Mucosa of rectum (tissue), 2 donors: ENCODE data around the gene PRKAR1A.

Experiments used
- H3K27ac ChIP-seq, 2 donors: one replicate each; pipeline ENCODE4 v1.7.0; 2013; ENCODE audit warnings: inconsistent platforms in 2 of 2, low read depth in 2 of 2, low read length in 2 of 2
- H3K27me3 ChIP-seq, 2 donors: one replicate each; pipeline ENCODE4 v1.7.0; 2013; ENCODE audit warnings: low read length in 2 of 2; ENCODE audit not compliant: control insufficient read depth in 2 of 2, insufficient read depth in 2 of 2
- H3K36me3 ChIP-seq, 2 donors: one replicate each; pipeline ENCODE4 v1.7.0; 2013; ENCODE audit warnings: low read length in 2 of 2; ENCODE audit not compliant: control insufficient read depth in 2 of 2, insufficient read depth in 2 of 2
- H3K4me1 ChIP-seq, 2 donors: one replicate each; pipeline ENCODE4 v1.7.0; 2013; ENCODE audit warnings: low read length in 2 of 2, mild to moderate bottlenecking in 1 of 2; ENCODE audit not compliant: control insufficient read depth in 2 of 2, insufficient read depth in 2 of 2
- H3K4me3 ChIP-seq, 2 donors: one replicate each; pipeline ENCODE4 v1.7.0; 2013; ENCODE audit warnings: low read length in 2 of 2
- H3K9ac ChIP-seq, 2 donors: one replicate each; pipeline ENCODE4 v1.7.0; 2013; ENCODE audit warnings: low read length in 2 of 2, low read depth in 1 of 2, mild to moderate bottlenecking in 1 of 2
- H3K9me3 ChIP-seq, 2 donors: one replicate each; pipeline ENCODE4 v1.7.0; 2013; ENCODE audit warnings: low read length in 2 of 2; ENCODE audit not compliant: control insufficient read depth in 2 of 2
- donor health status: healthy.
- donor health status: Normal muscosa, but diverticular disease.

Gene PRKAR1A

DNA sequence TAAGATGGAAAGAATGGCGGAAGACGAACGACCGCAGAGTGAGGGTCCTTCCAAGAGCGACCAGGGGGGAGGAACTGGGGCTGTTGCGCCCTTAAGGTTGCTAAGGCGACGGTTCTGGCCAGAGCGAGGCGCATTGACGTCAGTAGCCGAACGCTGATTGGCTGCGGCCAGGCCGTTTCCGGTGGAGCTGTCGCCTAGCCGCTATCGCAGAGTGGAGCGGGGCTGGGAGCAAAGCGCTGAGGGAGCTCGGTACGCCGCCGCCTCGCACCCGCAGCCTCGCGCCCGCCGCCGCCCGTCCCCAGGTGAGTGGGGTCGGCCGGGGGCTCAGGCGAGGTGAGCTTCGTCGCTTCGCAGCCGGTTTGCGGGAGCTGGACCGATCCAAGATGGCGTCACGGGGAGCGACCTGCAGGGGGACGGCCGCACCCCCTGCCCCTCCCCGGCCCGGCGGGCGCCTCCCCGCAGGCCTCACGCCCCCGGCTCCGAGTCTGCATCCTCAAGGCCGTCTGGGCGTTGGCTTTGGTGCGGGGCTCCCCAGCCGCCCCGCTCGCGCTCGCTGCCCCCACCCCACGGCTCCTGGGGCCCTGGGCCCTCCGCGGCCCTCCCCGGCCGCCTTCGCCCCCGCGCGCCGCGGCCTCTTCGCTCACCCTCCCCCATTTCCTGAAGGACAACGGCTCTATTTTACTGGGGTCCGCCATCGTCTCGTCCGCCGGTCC lies at the start of gene PRKAR1A:
TSS of gene PRKAR1A (plus strand) at position 184 of the 713 bp plus-strand sequence. CDS start 2,970 bp downstream, outside the sequence.
- Histone ChIP-seq H3K9ac (peak within 1 kb of the TSS; percentile 89 to 98), H3K9me3 (no peaks in the 10 kb centered on the region), H3K4me1 (peaks cover 11 to 23% of the 10 kb centered on the region in 2 donors), H3K4me3 (peak within 1 kb of the TSS; percentile 78 to 97), H3K27me3 (no peaks in the 10 kb centered on the region), H3K27ac (peak within 1 kb of the TSS; percentile 98 to 99), H3K36me3 (peaks cover 12 to 14% of the 10 kb centered on the region in 2 donors)

DNA sequence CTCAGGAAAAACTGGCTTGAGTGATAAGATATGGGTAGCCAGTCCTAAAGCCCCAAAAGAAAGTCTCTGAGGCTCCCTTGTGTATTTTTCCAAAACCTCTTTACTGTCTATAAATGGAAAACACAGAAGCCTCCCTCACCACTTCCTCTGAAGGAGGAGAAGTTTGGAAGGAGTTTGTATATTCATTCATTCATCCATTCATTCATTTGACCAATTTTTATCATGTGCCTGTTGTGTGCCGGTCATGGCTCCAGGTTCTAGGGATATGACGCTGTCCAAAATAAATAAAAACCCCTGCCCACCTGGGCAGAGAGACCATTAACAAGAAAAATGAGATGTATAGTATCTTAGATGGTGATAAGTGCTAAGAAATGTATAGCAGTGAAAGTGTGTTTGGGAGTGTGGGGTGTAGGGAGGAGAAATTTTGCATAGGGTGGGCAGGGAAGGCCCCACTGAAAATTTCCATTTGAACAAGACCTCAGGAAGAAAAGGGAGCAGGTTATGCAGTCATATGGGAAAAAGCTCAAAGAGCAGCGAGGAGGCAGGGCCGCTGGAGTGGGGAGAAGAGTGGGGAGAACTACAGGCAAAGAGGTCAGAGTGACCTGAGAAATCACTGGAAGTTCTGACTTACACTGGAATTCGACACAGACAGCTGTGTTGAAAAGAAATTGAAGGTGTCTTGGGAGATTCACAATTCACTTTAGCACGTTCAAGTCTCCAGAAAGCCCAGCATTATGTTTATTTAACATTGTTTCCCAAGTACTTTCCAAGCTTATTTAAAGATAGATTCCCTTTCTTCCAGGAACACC lies 48.8 kb upstream of the PRKAR1A start:
- Histone ChIP-seq H3K4me1 (peaks cover 9 to 13% of the 10 kb centered on the region in 2 donors), H3K4me3 (no peak overlapping the region), H3K36me3 (no peaks in the 10 kb centered on the region), H3K9me3 (no peaks in the 10 kb centered on the region), H3K27me3 (no peaks in the 10 kb centered on the region), H3K27ac (no peak overlapping the region), H3K9ac (no peak overlapping the region)

DNA sequence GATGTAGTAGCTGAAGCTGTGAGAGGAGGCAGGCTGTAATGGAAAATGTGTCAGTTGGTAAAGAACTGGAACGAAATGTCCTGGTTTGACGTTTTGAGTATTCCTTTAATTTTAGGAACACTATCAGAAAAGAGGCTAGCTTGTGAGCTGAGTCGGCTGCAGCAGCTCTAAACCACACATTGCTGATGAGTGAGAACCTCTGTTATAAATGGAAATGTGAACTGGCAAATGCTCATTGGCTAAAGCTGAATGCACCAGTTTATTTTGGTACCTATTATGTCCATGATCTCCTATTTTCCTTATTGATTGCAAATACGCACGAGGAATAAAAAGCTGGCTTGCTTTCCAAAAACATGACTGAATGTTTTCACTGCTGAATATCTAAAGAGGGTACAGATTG lies 43.9 kb upstream of the PRKAR1A start:
- no peaks in the 10 kb centered on the region for H3K36me3 ChIP-seq
- H3K4me1 ChIP-seq = no peaks in the 10 kb centered on the region
- H3K27ac ChIP-seq = no peak overlapping the region
- H3K9ac ChIP-seq = no peak overlapping the region
- no peaks in the 10 kb centered on the region for H3K9me3 ChIP-seq
- H3K27me3 ChIP-seq = no peaks in the 10 kb centered on the region
- H3K4me3 ChIP-seq = no peak overlapping the region

DNA sequence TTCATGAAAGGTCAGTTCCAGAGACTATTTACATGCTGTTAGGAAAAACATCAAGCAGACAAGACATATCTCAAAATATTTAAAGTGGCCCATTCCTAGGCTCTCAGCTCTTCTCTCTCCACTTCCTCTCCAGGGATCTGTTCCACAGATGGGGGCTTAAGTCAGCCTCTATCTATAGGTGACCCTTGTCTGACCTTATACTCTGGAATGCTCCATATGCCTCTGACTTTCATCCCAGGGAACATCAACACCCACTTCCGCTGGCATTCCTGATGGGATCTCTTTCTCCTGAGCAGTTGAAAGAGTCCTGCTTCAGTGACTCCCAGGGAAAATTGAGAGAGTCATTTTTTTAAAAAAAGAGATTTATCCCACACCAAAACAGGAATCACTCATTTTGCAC lies 43.4 kb upstream of the PRKAR1A start:
- Histone ChIP-seq H3K4me3 (no peak overlapping the region), H3K4me1 (no peaks in the 10 kb centered on the region), H3K27me3 (no peaks in the 10 kb centered on the region), H3K36me3 (no peaks in the 10 kb centered on the region), H3K9ac (no peak overlapping the region), H3K27ac (no peak overlapping the region), H3K9me3 (no peaks in the 10 kb centered on the region)

DNA sequence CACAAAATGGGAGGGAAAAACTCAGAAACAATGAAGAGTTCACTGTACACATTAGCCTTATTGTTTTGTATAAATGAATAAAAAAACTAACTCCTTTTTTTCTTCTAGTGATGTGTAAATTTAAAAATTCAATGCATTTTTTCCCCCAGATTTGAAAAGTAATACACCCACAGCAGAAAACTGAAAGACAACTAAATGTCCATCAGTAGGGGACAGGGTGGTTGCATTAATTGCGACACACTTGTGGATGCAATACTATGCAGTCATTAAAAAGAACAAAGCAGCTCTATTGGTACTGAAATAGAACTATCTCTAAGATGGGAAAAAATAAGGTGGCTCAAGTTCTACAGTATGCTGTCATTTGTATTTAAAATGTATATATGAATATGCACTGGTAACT lies 41.3 kb upstream of the PRKAR1A start:
- Histone ChIP-seq H3K9me3 (no peaks in the 10 kb centered on the region), H3K4me1 (no peaks in the 10 kb centered on the region), H3K4me3 (no peak overlapping the region), H3K9ac (no peak overlapping the region), H3K27me3 (no peaks in the 10 kb centered on the region), H3K36me3 (no peaks in the 10 kb centered on the region), H3K27ac (no peak overlapping the region)

DNA sequence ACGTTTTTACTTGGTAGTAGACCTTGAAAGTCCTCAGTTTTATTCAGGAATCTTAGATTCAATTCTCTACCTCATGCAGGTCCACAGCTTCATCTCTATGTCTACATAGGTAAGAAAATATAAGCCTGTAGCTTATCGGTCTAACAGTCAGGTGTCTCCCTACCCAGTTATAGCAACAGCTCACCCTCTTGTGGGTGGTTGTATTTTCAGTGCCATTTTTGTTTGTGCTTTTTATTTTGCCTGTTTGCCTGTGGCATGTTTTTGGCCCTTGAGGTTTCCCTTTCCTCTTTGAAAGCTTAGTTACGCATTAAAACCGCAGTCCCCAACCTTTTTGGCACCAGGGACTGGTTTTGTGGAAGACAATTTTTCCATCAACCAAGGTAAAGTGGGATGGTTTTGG lies 31.3 kb upstream of the PRKAR1A start:
- Histone ChIP-seq H3K4me3 (no peak overlapping the region), H3K9ac (no peak overlapping the region), H3K4me1 (no peaks in the 10 kb centered on the region), H3K36me3 (no peaks in the 10 kb centered on the region), H3K27me3 (no peaks in the 10 kb centered on the region), H3K27ac (no peak overlapping the region), H3K9me3 (no peaks in the 10 kb centered on the region)

DNA sequence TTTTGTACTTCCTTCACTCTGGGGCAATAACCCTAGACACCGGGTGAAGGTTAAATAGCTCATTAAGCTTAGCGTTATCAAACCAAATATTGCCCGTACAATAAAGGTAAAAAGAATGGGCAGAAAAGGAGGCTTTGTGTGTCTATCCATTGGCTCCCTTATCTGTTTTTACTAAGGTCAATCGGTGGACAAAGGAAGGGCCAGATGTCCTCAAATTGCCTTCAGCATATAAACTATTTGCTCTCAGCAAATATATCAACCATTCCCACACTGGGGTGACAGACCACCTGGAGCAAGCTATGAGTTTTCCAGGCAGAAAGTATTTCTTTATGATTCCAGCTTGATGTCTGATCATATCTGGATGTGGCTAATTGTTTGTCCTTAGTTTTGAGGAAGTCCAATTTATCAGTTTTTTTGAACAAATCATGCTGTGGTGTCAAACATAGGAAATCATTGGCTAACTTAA lies 29.6 kb upstream of the PRKAR1A start:
- Histone ChIP-seq H3K36me3 (no peaks in the 10 kb centered on the region), H3K9ac (no peak overlapping the region), H3K9me3 (no peaks in the 10 kb centered on the region), H3K27ac (no peak overlapping the region), H3K4me3 (no peak overlapping the region), H3K27me3 (no peaks in the 10 kb centered on the region), H3K4me1 (no peaks in the 10 kb centered on the region)

DNA sequence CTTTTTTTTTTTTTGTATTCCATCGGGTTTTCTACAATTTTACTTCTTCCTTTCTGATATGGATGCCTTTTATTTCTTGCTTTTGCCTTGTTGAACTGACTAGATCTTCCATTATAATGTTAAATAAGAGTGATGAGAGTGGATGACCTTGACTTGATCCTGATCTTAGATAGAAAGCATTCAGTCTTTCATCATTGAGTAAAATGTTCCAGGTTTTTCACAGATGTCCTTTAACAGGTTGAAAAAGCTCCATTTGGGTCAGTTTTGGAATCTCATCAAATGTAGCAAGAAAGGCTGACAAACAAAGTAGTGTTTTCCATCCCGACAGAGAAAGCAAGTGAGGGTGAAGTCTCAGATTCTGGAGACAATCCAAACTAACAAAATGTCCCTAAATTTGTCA lies 27.8 kb upstream of the PRKAR1A start:
- no peak overlapping the region for H3K27ac ChIP-seq

DNA sequence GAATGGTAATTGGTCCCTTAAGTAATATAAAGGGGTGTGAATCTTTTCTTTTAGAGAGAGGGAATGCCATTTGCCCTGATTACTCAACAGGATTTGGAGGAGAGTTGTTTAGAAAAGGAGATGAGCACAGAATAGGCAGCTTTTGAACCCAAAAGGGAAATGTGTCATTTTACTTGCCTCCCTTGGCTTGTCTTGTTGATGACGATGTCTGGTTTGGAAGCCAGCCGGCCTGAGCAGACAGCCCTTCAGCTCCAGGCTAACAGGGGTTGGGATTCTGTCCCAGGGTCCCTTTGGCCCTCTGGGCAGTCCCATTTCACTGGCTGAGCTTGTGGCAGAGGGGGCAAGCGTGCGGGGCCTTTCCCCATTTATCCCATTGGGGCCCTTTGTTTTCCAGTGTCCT lies 22.3 kb upstream of the PRKAR1A start:
- H3K9me3 ChIP-seq = no peaks in the 10 kb centered on the region
- no peak overlapping the region for H3K27ac ChIP-seq
- H3K27me3 ChIP-seq = no peaks in the 10 kb centered on the region
- H3K9ac ChIP-seq = no peak overlapping the region
- no peaks in the 10 kb centered on the region for H3K36me3 ChIP-seq
- H3K4me3 ChIP-seq = no peak overlapping the region
- peaks cover 13 to 23% of the 10 kb centered on the region in 2 donors for H3K4me1 ChIP-seq

More for the DNA sequence above, 27.8 kb upstream of the PRKAR1A start:
- Histone ChIP-seq H3K36me3 (no peaks in the 10 kb centered on the region), H3K4me3 (no peak overlapping the region), H3K9me3 (no peaks in the 10 kb centered on the region), H3K4me1 (peaks cover 0 to 5% of the 10 kb centered on the region in 2 donors), H3K9ac (no peak overlapping the region), H3K27me3 (no peaks in the 10 kb centered on the region)
